ENCODE results near the gene SNUPN.

GRCh38 chr15:75565062-75565970 is 60.2 kb downstream of the SNUPN start:
- TF ChIP-seq EZH2 (IDR thresholded peaks at IDR 0.05) (no peak), POLR2AphosphoS5 (IDR thresholded peaks at IDR 0.05; ENCODE audit: borderline replicate concordance, low read depth, low read length) (no peak), FOXP2 (optimal IDR thresholded peaks at IDR 0.05; ENCODE audit: control extremely low read depth, extremely low read length, insufficient read depth) (no peak)
